GM23248 (cell line): ENCODE results near the gene KRT33B. TPM values are rescaled to one million over a fixed set of nuclear protein-coding genes. Genes with fewer than 3 reads are reported as not detected.

Experiments
- DNase-seq: peaks from one replicate; pipeline ENCODE4 v3.0.0-alpha.2; 2015
- H2AFZ ChIP-seq: fragments of 200-600 bp; sonication (generic); 2 replicates; pipeline ENCODE4 v1.6.1; 2016; ENCODE audit warnings: antibody characterized with exemption
- H3F3A ChIP-seq: fragments of 200-600 bp; sonication (generic); 2 replicates; pipeline ENCODE4 v1.6.1; 2016; ENCODE audit warnings: mild to moderate bottlenecking, antibody characterized with exemption, mixed run types; ENCODE audit not compliant: insufficient read depth
- H3K27ac ChIP-seq: fragments of 200-600 bp; sonication (generic); 2 replicates; pipeline ENCODE4 v1.5.1; 2016; ENCODE audit warnings: mild to moderate bottlenecking
- H3K27me3 ChIP-seq: fragments of 200-600 bp; sonication (generic); replicated peaks from 2 replicates; pipeline ENCODE4 v1.6.1; 2016; ENCODE audit warnings: mild to moderate bottlenecking; ENCODE audit not compliant: insufficient read depth
- H3K36me3 ChIP-seq: fragments of 200-600 bp; sonication (generic); 2 replicates; pipeline ENCODE4 v1.6.1; 2016; ENCODE audit warnings: low read depth, mild to moderate bottlenecking
- H3K4me1 ChIP-seq: fragments of 200-600 bp; sonication (generic); 2 replicates; pipeline ENCODE4 v1.6.1; 2016; ENCODE audit warnings: mild to moderate bottlenecking; ENCODE audit not compliant: insufficient read depth
- H3K4me2 ChIP-seq: fragments of 200-600 bp; sonication (generic); one replicate; pipeline ENCODE4 v1.6.1; 2016; ENCODE audit warnings: mild to moderate bottlenecking; ENCODE audit not compliant: unreplicated experiment
- H3K4me3 ChIP-seq: fragments of 200-600 bp; sonication (generic); 2 replicates; pipeline ENCODE4 v1.5.1; 2016; ENCODE audit warnings: mild to moderate bottlenecking
- H3K79me2 ChIP-seq: fragments of 200-600 bp; sonication (generic); 2 replicates; pipeline ENCODE4 v1.6.1; 2016; ENCODE audit warnings: mild to moderate bottlenecking; ENCODE audit not compliant: insufficient read depth
- H3K9ac ChIP-seq: fragments of 200-600 bp; sonication (generic); 2 replicates; pipeline ENCODE4 v1.6.1; 2016; ENCODE audit warnings: mild to moderate bottlenecking
- H3K9me2 ChIP-seq: fragments of 200-600 bp; sonication (generic); 2 replicates; pipeline ENCODE4 v1.6.1; 2016; ENCODE audit warnings: mixed run types, mild to moderate bottlenecking, moderate library complexity; ENCODE audit not compliant: insufficient read depth
- H3K9me3 ChIP-seq: fragments of 200-600 bp; sonication (generic); one replicate; pipeline ENCODE4 v1.6.1; 2017; ENCODE audit warnings: low read depth
- H4K20me1 ChIP-seq: fragments of 200-600 bp; sonication (generic); 2 replicates; pipeline ENCODE4 v1.6.0; 2016; ENCODE audit not compliant: insufficient read depth
- EZH2 ChIP-seq: fragments of 200-600 bp; sonication (generic); IDR thresholded peaks from 2 replicates; pipeline ENCODE4 v1.6.1; 2018; ENCODE audit warnings: antibody characterized with exemption, mild to moderate bottlenecking; ENCODE audit not compliant: insufficient read depth, poor library complexity, severe bottlenecking
- EZH2phosphoT487 ChIP-seq: fragments of 200-600 bp; sonication (generic); IDR thresholded peaks from 2 replicates; pipeline ENCODE4 v1.6.1; 2018; ENCODE audit warnings: antibody characterized with exemption, moderate library complexity, mild to moderate bottlenecking, low read depth; ENCODE audit not compliant: insufficient read depth
- WGBS, 2 experiments: methylation state at CpG; one replicate each; pipeline ENCODE4 v1.1.6; 2015 to 2017; ENCODE audit warnings: low lambda C conversion rate in 2 of 2, low coverage in 1 of 2; ENCODE audit errors: missing lambda C conversion rate in 2 of 2; 5-methylcytosine and 5-hydroxymethylcytosine counted together
- in situ Hi-C: fragments of 300-500 bp; cut with MboI; formaldehyde crosslinking; loops from 2 replicates; pipeline ENCODE4 v1.15.0; 2020
- polyA plus RNA-seq: library from polyadenylated mRNA; unstranded; fragments of >200 nt; fragmentation: Nextera tagmentation; extraction: Ambion mirVana; gene quantifications from 2 replicates; pipeline ENCODE4 v1.2.1, GENCODE V29; 2016
- total RNA-seq: library from RNA; depleted of rRNA; stranded (reverse); fragments of >200 nt; shearing (Covaris generic); gene quantifications from 2 replicates; pipeline ENCODE4 v1.2.3, GENCODE V29; 2014

KRT33B gene
- total and polyA plus RNA-seq, 2 experiments from 2014 or later = 0.76 to 1.0 TPM

- in situ Hi-C loops = no loop called here
- Histone ChIP-seq H4K20me1 (no peaks in the 10 kb centered on the region), H3F3A (no peaks in the 10 kb centered on the region), H3K9me3 (no peaks in the 10 kb centered on the region), H3K79me2 (no peaks in the 10 kb centered on the region), H3K4me2 (peak overlapping the region; percentile 8), H3K27ac (0 out of 2 replicates have a peak overlapping the region, but pooled peaks have one; percentile 13), H3K36me3 (no peaks in the 10 kb centered on the region), H3K27me3 (no peaks in the 10 kb centered on the region), H3K4me3 (no peak overlapping the region), H3K9me2 (no peaks in the 10 kb centered on the region), H3K9ac (no peak overlapping the region), H3K4me1 (peaks cover 42% of the 10 kb centered on the region), H2AFZ (no peak overlapping the region)
- TF ChIP-seq EZH2 (no peak), EZH2phosphoT487 (no peak)
- WGBS, 2 experiments = 77 to 84% methylated on average over 3 of the region's 3 CpGs
- peak; percentile 39 for DNase-seq
Measured at GRCh38 chr17:41415833-41416335, 46.3 kb upstream of the KRT33B start.

GRCh38 chr17:41415411-41415810 lies 45.8 kb upstream of the KRT33B start:
- Histone ChIP-seq H2AFZ (no peak overlapping the region), H3K79me2 (no peaks in the 10 kb centered on the region), H3K4me2 (peak overlapping the region; percentile 8), H3K27ac (no peak overlapping the region), H3K27me3 (no peaks in the 10 kb centered on the region), H3F3A (no peaks in the 10 kb centered on the region), H3K4me3 (no peak overlapping the region), H3K9me3 (no peaks in the 10 kb centered on the region), H3K9me2 (no peaks in the 10 kb centered on the region), H3K36me3 (no peaks in the 10 kb centered on the region), H3K9ac (no peak overlapping the region), H4K20me1 (no peaks in the 10 kb centered on the region), H3K4me1 (peaks cover 38% of the 10 kb centered on the region)
- 93 to 98% methylated on average over 4 of the region's 4 CpGs for WGBS, 2 experiments
- TF ChIP-seq EZH2 (no peak), EZH2phosphoT487 (no peak)
- in situ Hi-C loops = no loop called here
- DNase-seq = no peak

- no peaks in the 10 kb centered on the region for H3K9me3 ChIP-seq
- no peaks in the 10 kb centered on the region for H3K27me3 ChIP-seq
- H3K4me2 ChIP-seq = no peak overlapping the region
- no peak for TF ChIP-seq EZH2
- no peak for TF ChIP-seq EZH2phosphoT487
- H3K79me2 ChIP-seq = no peaks in the 10 kb centered on the region
- H3K36me3 ChIP-seq = no peaks in the 10 kb centered on the region
- no peak overlapping the region for H2AFZ ChIP-seq
- no peak overlapping the region for H3K9ac ChIP-seq
- no peak for DNase-seq
- H3K4me3 ChIP-seq = no peak overlapping the region
- in situ Hi-C loops = no loop called here
- peaks cover 28% of the 10 kb centered on the region for H3K4me1 ChIP-seq
- WGBS, 2 experiments = 86 to 89% methylated on average over 2 of the region's 2 CpGs
- H4K20me1 ChIP-seq = no peaks in the 10 kb centered on the region
- H3K9me2 ChIP-seq = no peaks in the 10 kb centered on the region
- H3F3A ChIP-seq = no peaks in the 10 kb centered on the region
- no peak overlapping the region for H3K27ac ChIP-seq
Measured at GRCh38 chr17:41413982-41414381, 44.4 kb upstream of the KRT33B start.

- Histone ChIP-seq H3K27me3 (no peaks in the 10 kb centered on the region), H3K4me3 (no peak overlapping the region), H3K9ac (no peak overlapping the region), H3K36me3 (no peaks in the 10 kb centered on the region), H3K27ac (no peak overlapping the region), H3K9me3 (no peaks in the 10 kb centered on the region), H3K4me1 (peaks cover 27% of the 10 kb centered on the region), H3K79me2 (no peaks in the 10 kb centered on the region), H4K20me1 (no peaks in the 10 kb centered on the region), H3K9me2 (no peaks in the 10 kb centered on the region), H3F3A (no peaks in the 10 kb centered on the region), H3K4me2 (no peak overlapping the region), H2AFZ (no peak overlapping the region)
- in situ Hi-C loops = no loop called here
- 70 to 72% methylated on average over 5 of the region's 5 CpGs for WGBS, 2 experiments
- no peak for TF ChIP-seq EZH2
- TF ChIP-seq EZH2phosphoT487 = no peak
- no peak for DNase-seq
Measured at GRCh38 chr17:41413353-41413957, 43.8 kb upstream of the KRT33B start.
